Measurements from ENCODE around the gene PEMT. TPM values are rescaled to one million over a fixed set of nuclear protein-coding genes. Genes with fewer than 3 reads are reported as not detected.

Gene PEMT
- total and polyA plus RNA-seq, 4 donors: 18.7 to 59.1 (median 34.4) TPM

DNA sequence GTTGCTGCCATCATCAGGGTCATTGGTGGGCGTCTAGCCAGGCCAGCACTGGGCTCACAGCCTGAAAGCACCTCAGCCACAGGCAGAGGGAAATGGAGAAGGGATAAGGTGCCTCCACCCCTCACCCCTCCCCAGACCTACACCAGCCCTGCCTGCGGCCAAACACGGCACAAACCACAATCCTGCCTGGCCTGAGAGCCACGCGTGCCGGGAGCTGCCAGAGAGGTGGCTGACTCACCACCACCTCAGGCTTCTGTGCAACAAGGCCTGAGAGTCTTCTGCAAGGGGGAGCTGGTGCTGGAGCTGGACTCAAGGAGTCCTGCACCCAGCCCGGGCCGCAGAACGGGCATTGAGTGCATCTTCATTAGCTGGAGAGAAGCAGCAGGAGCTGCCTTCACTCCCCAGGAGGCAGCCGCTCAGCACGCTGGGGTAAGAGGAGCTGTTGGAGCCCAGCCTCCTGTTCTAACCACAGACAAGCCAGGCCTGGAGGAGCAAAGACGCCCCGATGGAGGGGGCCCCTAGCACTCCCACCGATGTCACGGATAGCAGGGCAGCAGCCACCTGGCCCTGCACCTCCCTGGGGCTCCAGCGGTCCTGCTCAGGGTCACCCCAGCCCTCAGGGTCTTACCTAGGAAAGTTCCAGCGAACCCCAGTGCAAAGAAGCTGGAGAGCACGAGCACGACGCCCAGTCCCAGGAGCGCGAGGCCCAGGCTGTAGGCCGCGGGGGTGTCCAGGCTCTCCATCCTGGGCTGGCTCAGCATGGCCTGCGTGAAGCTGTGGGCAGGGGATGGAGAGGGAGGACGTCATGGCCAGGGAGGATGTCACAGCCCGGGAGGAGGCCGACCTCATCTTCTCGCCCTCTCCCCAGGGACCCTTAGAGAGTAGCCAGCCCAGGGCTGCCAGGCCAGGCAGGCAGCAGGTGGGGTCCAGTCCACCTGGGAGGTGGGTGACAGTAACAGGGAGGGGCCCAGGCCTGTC lies 79.3 kb downstream of the PEMT start:
- WGBS, 2 donors: 74 to 82% methylated on average over 29 of the region's 29 CpGs
- ATAC-seq (ENCODE audit: insufficient read depth, low FRiP score): no peak
- DNase-seq: no peak
- TF ChIP-seq, protein P1, sequence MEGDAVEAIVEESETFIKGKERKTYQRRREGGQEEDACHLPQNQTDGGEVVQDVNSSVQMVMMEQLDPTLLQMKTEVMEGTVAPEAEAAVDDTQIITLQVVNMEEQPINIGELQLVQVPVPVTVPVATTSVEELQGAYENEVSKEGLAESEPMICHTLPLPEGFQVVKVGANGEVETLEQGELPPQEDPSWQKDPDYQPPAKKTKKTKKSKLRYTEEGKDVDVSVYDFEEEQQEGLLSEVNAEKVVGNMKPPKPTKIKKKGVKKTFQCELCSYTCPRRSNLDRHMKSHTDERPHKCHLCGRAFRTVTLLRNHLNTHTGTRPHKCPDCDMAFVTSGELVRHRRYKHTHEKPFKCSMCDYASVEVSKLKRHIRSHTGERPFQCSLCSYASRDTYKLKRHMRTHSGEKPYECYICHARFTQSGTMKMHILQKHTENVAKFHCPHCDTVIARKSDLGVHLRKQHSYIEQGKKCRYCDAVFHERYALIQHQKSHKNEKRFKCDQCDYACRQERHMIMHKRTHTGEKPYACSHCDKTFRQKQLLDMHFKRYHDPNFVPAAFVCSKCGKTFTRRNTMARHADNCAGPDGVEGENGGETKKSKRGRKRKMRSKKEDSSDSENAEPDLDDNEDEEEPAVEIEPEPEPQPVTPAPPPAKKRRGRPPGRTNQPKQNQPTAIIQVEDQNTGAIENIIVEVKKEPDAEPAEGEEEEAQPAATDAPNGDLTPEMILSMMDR (IDR thresholded peaks at IDR 0.05; ENCODE audit: control extremely low read depth, extremely low read depth): no peak
- H3K4me3 ChIP-seq: no peak overlapping the region
- no peak overlapping the region for H3K27ac ChIP-seq (ENCODE audit: low read depth in 1 of 2, low read length in 1 of 2)
- peaks cover 0 to 2% (median 0%) of the 10 kb centered on the region in 5 donors for H3K4me1 ChIP-seq (ENCODE audit: control insufficient read depth in 5 of 5, insufficient read depth in 5 of 5, low read length in 5 of 5)
- H3K9ac ChIP-seq (ENCODE audit: insufficient read depth in 1 of 2, low read length in 2 of 2): no peak overlapping the region
- H3K27me3 ChIP-seq (ENCODE audit: control insufficient read depth in 3 of 3, insufficient read depth in 3 of 3, low read length in 2 of 3): no peaks in the 10 kb centered on the region
- H3K9me3 ChIP-seq (ENCODE audit: control insufficient read depth in 4 of 4, insufficient read depth in 3 of 4, low read length in 3 of 4): no peaks in the 10 kb centered on the region
- H3K36me3 ChIP-seq (ENCODE audit: control insufficient read depth in 4 of 4, insufficient read depth in 4 of 4, low read length in 4 of 4): no peaks in the 10 kb centered on the region

DNA sequence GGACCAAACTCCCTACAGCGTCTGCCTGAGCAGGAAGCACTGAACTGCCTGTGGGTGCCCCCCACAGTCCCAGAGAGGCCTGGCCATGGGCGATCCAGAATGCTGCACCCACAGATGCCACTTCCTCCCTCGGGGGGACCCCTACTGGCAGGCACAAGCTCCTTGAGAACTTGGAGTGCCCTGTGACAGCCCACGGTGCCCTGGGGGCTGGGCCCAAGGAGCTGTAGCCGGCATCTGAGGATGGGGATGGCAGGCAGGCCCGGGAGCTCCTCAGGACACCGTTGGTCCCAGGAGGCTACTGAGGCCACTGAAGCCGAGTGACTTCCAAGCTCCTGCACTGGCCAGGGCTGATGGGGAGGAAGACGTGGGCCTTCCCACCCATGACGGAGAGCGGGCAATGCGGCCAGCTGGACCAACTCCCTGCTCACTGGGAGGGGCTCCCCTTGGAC lies 80.2 kb downstream of the PEMT start:
- WGBS, 2 donors: 66 to 80% methylated on average over 12 of the region's 12 CpGs
- H3K27me3 ChIP-seq (ENCODE audit: control insufficient read depth in 3 of 3, insufficient read depth in 3 of 3, low read length in 2 of 3): no peaks in the 10 kb centered on the region
- H3K9me3 ChIP-seq (ENCODE audit: control insufficient read depth in 4 of 4, insufficient read depth in 3 of 4, low read length in 3 of 4): no peaks in the 10 kb centered on the region
- DNase-seq (no peak), ATAC-seq (ENCODE audit: insufficient read depth, low FRiP score) (no peak)
- H3K9ac ChIP-seq (ENCODE audit: insufficient read depth in 1 of 2, low read length in 2 of 2): no peak overlapping the region
- H3K36me3 ChIP-seq (ENCODE audit: control insufficient read depth in 4 of 4, insufficient read depth in 4 of 4, low read length in 4 of 4): no peaks in the 10 kb centered on the region
- H3K27ac ChIP-seq (ENCODE audit: low read depth in 1 of 2, low read length in 1 of 2): no peak overlapping the region
- TF ChIP-seq, protein P1 (IDR thresholded peaks at IDR 0.05; ENCODE audit: control extremely low read depth, extremely low read depth): no peak
- H3K4me1 ChIP-seq (ENCODE audit: control insufficient read depth in 5 of 5, insufficient read depth in 5 of 5, low read length in 5 of 5): peaks cover 0 to 8% (median 0%) of the 10 kb centered on the region in 5 donors
- H3K4me3 ChIP-seq: no peak overlapping the region

DNA sequence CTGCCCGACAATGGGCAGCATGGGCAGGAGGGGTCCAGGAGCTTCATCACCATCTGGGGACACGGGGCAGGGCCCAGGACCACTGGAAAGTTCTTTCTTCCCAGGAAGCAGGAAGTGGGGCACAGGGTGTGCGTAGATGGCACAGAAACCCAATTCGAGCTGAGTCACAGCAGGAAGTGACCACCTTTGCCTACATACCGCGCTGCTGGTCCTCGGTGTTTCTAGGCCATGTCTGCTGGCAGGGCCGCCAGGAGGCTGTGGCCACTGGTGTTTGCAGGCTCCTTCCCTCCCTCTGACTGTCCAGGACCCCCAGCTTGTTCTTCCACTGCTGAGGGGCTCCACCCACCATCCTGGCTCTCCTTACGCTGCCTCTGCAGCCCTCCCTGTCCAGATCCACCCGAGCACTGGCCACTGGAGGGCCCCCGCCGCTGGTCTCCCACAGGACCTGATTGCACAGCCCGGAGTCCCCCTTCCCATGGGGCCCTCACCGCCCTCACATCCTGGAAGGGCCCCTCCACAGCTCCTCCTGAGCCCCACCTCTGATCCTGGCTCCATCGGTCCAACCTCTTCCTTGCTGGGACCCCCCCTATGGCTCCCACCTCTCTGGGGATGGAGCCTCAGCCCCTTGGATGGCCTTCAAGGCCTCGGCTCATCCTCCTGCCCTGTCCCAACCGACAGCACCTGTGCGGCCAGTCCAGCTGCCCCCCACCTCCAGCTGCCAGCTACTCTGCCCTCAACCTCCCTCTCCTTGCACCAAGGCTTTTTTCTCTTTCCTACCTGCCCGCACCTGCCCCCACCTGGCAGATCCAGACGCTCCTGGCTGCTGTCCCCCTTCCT lies 80.8 kb downstream of the PEMT start:
- Histone ChIP-seq H3K27ac (ENCODE audit: low read depth in 1 of 2, low read length in 1 of 2) (no peak overlapping the region), H3K9me3 (ENCODE audit: control insufficient read depth in 4 of 4, insufficient read depth in 3 of 4, low read length in 3 of 4) (no peaks in the 10 kb centered on the region), H3K27me3 (ENCODE audit: control insufficient read depth in 3 of 3, insufficient read depth in 3 of 3, low read length in 2 of 3) (no peaks in the 10 kb centered on the region), H3K36me3 (ENCODE audit: control insufficient read depth in 4 of 4, insufficient read depth in 4 of 4, low read length in 4 of 4) (no peaks in the 10 kb centered on the region), H3K4me1 (ENCODE audit: control insufficient read depth in 5 of 5, insufficient read depth in 5 of 5, low read length in 5 of 5) (peaks cover 0 to 9% (median 0%) of the 10 kb centered on the region in 5 donors), H3K9ac (ENCODE audit: insufficient read depth in 1 of 2, low read length in 2 of 2) (no peak overlapping the region), H3K4me3 (no peak overlapping the region)
- TF ChIP-seq, protein P1 (IDR thresholded peaks at IDR 0.05; ENCODE audit: control extremely low read depth, extremely low read depth): no peak
- ATAC-seq (ENCODE audit: insufficient read depth, low FRiP score): no peak
- WGBS, 2 donors: 76 to 84% methylated on average over 20 of the region's 20 CpGs
- DNase-seq: no peak

Measured in lung (tissue), 12 donors.